Medulla oblongata (tissue), 1 donor: ENCODE results near the gene CECR2.

Experiments
- DNase-seq: peaks from one replicate; pipeline ENCODE4 v3.0.0-alpha.2; 2015; ENCODE audit errors: extremely low spot score

Gene CECR2

DNA sequence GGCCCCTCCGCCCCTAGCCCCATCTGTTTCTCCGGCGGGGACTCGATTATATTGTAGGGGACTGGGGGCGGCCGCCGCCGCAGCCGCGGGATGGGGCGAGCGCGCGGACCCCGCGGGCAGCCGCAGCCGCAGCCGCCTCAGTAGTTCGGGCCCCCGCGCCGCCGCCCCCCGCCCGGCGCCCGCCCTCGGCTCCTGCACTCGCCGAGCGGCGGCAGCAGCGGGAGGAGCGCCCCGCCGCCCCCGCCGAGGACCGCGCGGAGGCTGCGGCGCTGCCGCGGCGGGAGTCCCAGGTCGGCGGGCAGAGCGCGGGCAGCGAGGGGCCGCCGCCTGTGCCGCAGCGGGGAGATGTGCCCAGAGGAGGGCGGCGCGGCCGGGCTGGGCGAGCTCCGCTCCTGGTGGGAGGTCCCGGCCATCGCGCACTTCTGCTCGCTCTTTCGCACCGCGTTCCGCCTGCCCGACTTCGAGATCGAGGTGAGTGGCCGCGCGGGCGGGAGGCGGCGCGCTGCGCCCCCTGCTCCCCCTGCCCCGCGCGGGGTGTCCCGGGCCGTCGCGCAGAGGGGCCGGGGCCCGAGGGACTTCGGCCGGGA lies at the start of gene CECR2:
Gene CECR2, plus strand, starts transcription at position 22 of the 587 bp plus-strand sequence. Its CDS starts 324 bp downstream, at position 346.
- peak; percentile 45 for DNase-seq

DNA sequence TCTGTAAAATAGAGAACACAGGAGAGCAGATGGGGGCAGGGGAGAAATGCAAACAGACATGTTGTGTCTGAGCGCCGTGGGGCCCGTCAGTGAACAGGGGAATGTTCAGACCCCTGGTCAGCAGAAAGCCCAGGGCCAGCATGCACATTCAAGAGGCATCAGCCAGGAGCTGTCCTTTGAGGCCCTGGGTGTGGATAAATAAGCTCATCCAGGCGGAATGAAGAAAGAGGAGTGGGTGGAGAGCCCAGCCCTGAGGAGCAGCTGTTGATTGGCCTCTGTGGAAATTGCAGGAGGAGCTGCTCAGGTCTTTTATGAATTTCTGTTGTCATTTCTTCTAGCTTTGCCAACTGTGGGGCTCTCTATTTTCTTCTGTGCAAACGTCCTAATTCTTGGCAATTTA lies 49.7 kb upstream of the CECR2 start:
- no peak for DNase-seq

DNA sequence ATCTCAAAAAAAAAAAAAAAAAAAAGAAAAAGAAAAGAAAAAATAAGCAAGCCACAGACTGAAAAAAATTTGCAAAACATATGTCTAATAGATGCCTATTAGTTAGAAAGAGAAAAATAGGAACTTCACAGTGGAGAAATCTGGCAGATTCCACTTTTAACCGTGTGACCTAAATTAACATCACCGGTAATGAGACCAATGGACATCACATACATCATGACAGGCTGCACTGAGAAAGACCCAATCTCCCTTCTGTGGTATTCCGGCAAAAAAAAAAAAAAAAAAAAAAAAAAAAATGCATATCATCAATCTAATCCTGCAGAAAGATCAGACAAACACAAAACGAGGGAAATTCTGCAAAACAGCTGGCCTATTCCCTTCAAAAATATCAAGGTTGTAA lies 46.7 kb upstream of the CECR2 start:
- no peak for DNase-seq

DNA sequence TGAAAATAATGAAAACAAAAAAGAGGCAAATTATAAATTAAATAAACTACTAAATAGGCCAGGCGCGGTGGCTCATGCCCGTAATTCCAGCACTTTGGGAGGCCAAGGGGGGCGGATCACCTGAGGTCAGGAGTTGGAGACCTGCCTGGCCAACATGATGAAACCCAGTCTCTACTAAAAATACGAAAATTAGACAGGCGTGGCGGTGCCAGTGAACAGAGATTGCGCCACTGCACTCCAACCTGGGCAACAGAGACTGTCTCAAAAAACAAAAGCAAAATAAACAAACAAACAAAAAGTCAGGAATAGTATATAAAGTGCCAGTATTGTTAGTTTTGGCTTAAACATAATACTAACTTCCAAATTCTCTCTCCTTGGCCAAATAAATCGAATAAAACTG lies 37.6 kb upstream of the CECR2 start:
- no peak for DNase-seq

DNA sequence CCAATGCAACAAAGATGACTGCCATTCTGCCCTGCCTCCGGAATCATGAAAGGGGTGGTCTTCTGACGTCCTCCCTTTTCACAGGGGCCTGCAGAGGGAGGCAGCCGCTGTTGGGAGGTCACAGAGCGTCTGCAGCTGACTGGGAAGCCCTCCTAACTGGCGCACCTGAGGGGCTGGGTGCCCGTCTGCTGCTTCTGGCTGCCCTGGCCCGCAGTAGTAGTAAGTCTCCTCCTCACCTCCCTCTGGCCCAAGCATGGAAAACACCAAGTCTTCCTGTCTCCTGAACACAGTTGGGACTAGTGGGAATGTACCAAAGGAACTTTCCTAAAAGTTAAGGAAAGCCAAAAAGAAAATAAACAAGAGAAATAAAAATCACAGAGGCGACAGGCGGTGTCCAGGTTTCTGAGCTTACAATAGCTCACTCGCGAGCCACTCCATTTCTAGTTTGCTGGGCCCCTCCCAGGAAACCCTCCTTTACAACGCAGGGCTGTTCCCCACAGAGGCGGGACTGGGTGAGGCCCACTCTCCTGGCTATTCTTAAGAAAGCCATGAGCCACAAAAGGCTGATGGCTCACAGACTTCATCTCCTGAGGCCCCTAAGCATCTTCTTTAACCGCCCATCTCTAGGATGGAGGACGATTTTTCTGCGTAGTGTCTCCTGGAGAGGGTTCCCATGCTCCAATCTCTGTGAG lies 37.0 kb upstream of the CECR2 start:
- DNase-seq = no peak

DNA sequence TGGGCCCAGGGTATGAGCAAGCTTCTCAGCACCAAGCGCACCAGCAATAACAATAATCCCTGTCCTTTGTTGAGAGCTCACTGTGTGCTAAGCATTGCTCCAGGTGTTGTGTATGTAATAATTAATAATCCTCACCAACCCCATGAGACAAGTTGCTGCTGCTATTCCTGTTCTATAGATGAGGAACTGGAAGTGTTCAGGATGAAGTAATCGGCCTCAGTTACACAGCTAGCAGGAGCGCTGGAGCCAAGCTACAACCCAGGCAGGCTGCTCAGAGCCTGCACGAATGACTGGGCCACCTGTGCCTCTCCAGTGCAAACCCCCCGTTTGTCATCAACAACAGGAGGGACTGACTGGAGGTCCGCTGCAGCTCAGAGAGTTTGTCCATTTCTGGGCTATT lies 35.2 kb upstream of the CECR2 start:
- DNase-seq = no peak

DNA sequence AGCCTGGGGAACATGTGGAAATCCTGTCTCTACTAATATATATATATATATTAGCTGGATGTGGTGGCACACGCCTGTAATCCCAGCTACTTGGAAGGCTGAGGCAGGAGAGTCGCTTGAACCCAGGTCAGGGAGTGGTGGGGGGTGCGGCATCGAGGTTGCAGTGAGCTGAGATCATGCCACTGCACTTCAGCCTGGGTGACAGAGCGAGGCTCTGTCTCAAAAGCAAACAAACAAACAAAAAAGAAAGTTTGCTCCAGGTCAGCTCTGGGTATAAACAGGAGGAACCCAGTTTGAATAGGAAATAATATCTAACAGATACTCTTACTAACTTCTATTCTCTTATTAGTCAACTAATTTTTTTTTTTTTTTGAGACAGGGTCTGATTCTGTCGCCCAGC lies 34.3 kb upstream of the CECR2 start:
- DNase-seq = no peak

DNA sequence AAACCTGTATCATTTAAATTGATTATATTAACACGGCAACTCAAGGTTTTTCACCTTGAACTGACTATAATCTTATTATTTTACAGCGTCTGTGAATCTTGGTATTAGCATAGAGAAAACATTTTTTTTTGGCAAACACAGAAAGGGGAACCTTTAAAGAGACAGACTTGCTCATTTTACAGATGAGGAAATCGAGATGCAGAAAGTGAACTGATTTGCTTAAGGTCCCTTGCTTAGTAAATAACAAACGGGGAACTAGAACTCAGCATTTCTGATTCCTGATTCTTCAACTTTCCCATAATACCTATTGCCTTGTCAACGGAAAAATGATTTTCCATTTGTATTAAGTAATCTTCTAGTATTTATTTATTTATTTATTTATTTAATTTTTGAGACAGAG lies 33.2 kb upstream of the CECR2 start:
- no peak for DNase-seq

DNA sequence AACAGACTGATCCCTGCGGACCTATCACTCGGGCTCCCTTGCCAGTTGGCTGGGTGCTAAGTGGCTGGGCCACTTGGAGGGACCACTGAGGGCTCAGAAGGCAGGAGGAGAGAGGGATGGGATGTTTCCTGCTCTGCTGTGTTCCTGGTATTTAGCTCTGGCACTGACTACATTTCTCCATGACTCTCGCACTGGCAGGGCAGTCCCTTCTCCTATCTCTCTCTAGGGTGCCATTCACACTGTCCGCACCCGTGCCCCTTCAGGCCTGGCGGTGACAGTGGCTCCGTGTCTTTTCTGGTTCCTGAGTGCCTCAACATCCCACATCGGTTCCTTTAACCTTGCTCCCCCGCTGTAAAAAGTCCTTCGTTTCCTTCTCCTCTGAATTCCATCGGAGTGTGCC lies 31.6 kb upstream of the CECR2 start:
- DNase-seq = no peak

DNA sequence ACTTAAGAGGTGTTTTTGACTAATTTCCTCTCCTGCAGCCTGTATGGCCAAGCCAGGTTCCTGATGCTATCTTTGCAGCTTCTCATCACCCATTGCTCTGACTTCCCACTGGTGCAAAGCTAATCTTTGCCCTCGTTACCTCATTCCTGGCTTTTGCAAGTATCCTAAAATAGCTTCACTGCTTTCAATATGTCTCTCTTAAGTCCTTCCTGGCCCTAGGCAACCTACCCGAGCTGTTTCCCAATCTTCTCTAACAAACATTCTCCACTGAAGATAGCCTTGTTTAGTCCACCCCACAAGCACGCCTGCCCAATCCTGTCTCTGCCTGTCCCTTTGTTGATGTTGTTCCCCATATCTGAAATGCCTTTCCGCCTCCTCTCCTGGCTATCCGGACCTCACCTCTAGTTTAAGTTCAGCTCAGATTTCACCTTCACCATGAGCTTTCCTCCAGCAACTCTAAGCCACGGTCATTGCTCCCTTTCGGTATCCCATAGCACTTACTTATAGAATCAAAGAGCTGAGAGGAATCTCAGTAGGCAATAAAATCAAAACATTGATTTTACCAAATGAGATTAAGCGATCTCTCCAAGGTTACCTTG lies 30.1 kb upstream of the CECR2 start:
- DNase-seq = no peak

DNA sequence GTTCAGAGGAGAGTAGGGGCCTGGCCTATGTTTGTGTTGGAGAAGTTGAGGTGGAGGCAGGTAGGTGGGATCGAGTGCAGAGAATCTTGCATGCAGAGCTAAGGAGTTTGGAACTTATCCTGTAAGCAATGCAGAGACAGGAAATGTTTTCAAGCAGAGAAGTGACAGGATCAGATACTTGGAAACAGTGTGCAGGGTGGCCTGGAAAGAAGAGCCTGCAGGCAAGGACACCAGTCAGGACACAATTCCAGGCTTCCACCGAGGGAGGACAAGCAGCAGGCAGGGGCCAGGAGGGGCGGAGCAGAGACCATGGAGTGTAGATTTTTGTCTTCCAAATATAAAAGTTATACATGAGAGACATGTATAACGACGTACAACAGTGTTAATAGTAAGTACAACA lies 26.9 kb upstream of the CECR2 start:
- DNase-seq = no peak

DNA sequence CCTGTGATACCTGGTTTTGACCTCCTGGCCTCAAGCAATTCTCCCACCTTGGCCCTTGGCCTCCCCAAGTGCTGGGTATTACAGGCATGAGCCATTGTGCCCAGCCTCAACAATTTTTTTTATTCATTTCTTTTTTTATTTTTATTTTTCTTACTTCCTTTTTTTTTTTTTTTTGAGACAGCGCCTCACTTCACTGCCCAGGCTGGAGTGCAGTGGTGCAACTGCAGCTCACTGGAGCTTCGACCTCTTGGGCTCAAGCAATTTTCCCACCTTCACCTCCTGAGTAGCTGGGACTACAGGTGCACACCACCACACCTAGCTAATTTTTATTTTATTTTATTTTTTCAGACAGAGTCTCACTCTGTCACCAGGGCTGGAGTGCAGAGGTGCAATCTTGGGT lies 25.5 kb upstream of the CECR2 start:
- no peak for DNase-seq

DNA sequence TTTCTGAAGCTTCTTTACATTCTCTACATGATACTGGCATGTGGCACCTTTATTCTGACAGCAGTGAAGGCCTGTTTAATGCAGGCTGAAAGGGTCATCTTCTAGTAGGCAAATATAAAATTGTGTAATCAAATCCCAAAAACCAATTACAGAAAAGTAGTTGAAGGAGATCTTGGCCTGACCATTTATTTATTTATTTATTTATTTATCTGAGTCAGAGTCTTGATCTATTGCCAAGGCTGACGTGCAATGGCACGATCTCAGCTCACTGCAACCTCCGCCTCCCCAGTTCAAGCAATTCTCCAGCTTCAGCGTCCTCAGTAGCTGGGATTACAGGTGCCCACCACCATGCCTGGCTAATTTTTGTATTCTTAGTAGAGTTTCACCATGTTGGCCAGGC lies 22.7 kb upstream of the CECR2 start:
- DNase-seq = no peak

DNA sequence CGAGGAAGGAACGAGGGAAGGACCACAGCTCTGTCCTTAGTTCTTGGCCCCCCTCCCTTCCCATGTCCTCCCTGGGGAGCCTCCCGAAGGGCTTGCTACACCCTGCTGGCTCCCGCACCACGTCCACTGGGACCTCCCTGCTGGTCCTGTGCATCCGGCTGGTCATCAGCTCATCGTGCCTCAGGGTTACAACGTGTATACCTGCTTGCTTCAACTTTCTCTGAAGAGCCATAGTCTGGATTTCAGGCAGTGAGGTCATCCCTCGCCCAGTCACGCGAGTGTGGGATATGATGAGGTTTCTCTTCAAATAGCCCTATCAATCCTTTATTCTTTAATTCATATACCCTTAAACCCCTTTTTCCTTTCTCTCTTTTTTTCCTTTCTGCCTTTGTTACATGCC lies 21.5 kb upstream of the CECR2 start:
- no peak for DNase-seq

DNA sequence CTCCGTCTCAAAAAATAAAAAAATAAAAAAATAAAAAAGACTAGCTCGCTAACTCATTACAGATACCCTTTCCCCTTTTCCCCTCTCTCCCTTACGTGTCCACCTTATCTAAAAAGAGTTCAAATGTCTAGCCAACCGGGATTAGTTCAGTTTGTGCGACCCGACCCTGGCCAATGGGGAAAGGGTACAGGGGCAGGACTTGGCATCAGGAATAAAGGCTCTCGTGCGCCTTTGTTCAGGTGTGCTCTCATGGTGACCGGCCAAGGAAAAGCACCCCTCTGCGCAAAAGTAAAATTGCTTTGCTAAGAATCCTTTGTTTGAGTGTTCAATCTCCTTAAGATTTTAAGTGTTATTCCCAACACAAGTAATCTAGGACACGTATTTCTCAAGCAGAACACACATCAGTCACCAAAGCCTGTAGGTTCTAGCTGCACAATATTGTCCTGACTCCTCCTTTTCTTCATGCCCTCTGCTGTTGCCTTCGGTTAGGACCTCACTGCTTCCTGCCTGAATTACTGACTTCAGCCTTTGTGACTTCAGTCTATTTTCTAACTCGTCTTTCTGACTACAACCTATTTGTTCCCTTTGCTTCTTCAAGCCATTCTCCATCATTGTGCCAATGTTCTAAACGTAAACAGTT lies 20.7 kb upstream of the CECR2 start:
- DNase-seq = no peak

DNA sequence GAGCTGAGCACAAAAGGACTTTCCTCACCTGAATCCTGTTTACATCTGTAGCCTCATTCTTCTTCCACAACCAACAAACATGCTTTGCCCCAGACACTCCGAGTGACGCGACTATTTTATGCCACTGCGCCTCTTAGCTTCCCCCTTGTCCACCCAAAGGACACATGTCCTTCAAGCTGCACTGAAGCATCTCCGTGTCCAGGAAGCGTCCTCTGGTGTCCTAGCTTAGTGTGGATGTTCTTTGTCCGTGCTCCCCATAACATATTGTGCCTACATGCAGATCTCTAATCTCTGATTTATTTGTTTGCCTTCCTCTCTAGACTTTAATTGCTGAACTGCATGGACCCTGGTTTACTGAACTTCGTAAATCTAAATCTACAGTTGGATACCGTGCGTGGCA lies 20.1 kb upstream of the CECR2 start:
- no peak for DNase-seq

DNA sequence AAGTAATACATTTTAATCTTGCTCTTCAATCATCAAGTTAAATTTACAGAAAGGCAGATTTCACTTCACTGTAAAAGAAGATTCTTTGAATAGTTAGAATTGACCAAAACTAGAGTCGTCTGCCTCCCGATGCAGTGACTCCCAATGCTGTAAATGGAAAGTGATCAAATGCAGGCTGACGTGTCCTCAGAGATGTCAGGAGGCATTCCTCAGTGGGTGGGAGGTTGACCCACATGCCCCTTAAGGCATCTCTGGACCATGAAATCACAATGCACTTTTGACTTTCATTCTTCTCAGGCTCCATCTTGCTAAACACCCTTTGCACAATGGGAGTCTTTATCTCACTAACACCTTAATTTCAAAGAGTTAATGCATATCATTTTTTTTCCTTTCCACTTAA lies 19.0 kb upstream of the CECR2 start:
- DNase-seq = no peak

DNA sequence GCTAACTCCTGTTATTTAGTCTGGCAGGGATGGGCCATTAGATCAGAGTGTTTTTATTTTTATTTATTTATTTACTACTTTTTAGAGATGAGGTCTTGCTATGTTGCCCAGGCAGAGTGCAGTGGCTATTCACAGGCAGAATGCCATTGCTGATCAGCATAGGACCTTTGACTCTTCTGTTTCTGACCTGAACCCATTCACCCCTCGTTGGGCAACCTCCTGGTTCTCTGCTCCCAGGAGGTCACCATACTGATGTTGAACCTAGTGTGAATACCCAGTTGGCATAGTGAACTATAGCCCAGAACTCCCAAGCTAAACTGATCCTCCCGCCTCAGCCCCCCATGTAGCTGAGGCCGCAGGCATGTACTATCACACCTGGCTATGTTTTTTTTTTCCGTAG lies 16.5 kb upstream of the CECR2 start:
- no peak for DNase-seq

DNA sequence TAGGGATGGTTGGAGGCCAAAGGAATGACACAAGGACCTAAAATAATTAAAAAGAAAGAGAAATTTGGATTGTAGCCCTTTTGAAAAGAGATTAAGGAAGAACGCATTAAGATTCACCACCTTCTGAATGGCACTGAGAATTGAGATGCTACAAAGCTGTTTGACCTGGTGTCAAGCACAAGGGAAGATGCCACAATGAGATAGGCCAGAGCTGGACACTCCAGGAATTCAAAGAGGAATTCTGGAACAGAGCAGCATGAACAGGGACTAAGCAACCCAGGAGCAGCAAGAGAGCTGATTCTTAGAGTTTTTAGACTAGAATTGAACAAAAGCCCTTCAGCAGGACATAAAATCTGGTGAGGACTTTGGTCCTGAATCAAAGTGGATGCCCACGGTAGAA lies 11.6 kb upstream of the CECR2 start:
- no peak for DNase-seq

DNA sequence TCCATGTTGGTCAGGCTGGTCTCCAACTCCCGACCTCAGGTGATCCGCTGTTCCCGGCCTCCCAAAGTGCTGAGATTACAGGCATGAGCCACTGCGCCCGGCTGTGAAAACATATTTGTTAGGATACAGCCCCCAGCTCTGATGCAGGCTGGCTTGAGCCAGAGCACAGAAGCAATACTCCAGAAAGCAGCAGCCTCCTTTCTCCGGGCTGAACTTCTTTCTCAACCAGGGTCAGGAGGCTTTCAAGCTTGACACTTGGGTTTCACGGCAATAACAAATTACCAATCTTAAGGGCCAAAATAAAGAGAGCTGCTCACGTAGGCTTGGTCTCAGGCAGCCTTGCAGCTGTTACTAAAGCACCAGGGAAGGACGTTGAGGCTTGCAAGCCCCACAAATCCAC lies 10.8 kb upstream of the CECR2 start:
- DNase-seq = no peak

DNA sequence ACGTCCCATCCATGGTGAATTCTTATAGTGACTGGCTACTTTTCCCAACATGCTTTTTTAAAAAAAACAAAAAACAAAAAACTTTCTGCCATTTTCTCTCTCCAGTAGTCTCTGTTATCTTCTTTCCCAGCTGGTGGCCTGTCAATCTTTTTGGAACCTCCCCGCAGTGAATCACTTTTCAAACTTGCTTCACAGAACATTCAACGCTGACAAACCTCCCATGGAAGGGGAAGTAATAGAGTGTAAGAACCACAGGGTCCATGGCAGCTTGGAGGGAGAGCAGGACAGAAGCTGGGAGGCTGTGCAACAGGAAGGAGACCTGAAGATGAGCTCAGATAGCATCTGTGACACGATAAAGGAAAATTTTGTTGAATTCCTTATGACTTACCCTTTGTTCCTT lies 9.8 kb upstream of the CECR2 start:
- no peak for DNase-seq

DNA sequence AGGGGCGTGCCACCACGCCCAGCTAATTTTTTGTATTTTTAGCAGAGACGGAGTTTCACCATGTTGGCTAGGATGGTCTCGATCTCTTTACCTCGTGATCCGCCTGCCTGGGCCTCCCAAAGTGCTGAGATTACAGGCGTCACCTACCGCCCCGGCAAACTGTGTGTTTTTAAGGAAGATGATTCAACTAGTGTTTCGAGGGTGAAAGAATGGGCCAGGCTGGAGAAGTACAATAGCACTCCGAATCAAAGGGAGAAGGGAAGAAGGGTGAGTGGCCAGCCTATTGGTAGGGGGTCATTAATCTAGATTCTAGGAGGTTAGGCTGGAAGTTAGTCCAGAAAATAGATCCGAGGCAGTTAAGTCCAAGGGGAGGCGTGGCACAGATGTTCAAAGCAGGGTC lies 2.9 kb upstream of the CECR2 start:
- DNase-seq = no peak

DNA sequence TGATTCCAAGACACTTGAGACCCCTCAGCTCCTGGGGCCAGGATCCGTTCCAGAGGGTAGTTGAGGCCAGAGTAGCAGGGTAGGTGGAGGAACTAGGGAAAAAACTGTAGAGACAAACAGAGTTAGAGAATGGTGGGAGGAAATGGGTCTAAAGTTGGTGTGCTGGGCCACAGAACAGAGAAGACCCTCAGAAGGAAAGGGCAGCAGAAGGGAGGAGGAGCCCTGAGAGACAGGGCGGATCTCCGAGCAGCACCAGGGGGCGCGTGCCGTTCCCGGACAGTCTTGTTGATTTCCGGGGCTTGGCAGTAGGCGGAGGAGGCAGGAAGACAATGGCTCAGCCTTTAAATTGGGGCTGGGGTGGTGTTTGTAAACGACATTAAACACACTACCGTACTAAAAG lies 2.4 kb upstream of the CECR2 start:
- DNase-seq = peak; percentile 56
